GM18505 (cell line): ENCODE data around the gene AGTR1.

Source experiments
- ATAC-seq: cut with Tn5 transposase; IDR thresholded peaks from one replicate; pipeline ENCODE4 v1.9.1; 2021; ENCODE audit not compliant: unreplicated experiment
- POLR2A ChIP-seq: IDR thresholded peaks from 4 replicates; pipeline ENCODE4 v1.6.1; 2011; ENCODE audit warnings: borderline replicate concordance; ENCODE audit not compliant: insufficient read depth, insufficient read length; ENCODE audit errors: extremely low read depth

AGTR1 gene

DNA sequence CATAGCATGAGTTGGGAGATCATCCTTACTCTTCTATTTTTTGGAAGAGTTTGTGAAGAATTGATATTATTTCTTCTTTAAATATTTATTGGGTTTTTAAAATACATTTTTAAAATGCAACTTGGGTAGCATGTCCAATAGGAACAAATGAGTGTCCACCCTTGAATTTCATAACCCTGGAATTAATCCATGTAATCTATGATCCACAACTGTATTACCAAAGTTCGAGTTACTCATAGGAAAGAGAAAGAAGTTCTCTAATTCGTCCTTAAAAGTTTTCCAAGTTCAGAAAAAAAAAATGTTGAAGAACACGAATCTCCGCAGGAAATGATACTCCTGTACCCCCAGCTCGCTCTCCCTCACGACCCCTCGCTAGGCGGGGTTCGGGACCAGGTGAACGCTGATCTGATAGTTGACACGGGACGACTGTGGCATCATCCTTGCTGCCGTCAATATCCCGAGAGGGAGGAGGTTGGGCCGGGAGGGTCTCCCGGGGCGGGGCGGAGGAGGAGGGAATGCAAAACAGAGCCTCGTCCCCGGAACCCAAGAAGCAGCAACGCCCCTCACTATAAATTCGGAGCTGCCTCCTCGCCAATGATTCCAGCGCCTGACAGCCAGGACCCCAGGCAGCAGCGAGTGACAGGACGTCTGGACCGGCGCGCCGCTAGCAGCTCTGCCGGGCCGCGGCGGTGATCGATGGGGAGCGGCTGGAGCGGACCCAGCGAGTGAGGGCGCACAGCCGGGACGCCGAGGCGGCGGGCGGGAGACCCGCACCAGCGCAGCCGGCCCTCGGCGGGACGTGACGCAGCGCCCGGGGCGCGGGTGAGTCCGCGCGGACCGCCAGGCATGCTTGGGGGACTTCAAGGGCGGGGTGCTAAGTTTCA is at the start of gene AGTR1:
AGTR1 (plus strand) TSS at position 598 of the 884 bp plus-strand sequence. CDS start 43,133 bp downstream, outside the sequence.
- no peak for TF ChIP-seq POLR2A
- ATAC-seq: no peak

DNA sequence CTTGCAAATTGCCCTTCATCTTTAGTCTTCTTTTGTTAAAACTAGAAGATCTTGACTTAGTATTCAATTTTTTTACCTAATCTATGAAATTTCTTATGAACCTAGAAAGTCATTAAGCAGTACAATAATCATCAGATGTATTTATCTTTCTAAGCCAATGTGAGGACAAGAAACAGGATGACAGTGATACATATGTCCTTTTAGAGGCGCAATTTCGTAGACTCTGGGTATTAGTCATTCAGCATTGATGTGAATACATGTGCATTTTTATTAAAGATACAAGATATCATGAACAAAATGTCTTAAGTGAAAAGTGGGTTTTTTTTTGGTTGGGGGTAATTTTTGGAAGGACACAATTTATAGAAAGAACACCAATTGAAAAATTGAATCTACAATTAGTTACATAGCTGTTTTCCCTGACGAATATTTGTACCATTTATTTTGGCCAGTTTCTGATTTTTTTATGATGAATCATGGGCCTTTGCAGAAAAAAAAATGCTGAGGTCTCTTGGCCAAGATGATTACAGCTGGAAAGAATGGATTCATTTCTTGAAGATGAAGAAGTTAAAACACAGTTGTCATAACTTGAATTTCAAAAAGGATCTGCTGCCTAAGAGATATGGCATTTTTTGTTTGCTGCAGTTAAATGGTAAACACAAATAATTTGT is 48.9 kb upstream of the AGTR1 start:
- TF ChIP-seq POLR2A: no peak

DNA sequence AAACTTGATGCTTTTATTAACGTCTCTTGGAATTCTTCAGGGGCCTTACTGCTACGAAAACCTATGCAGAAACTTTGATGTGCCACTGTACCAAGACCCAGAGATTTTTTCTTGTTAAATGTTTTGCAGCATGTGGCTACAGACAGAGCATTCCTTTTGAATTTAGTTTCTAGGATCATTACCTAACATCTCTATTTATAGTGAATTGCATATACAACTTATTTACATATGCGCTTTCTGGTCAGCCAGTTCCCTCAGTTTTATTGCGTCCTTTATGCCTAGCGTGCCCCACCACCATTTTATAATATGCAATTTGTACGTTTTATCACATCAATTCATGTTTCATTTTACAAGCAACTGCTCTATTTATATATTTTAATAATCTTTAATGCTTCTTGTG is 46.2 kb upstream of the AGTR1 start:
- TF ChIP-seq POLR2A: no peak
- no peak for ATAC-seq

More for the DNA sequence above, 48.9 kb upstream of the AGTR1 start:
- ATAC-seq: no peak

DNA sequence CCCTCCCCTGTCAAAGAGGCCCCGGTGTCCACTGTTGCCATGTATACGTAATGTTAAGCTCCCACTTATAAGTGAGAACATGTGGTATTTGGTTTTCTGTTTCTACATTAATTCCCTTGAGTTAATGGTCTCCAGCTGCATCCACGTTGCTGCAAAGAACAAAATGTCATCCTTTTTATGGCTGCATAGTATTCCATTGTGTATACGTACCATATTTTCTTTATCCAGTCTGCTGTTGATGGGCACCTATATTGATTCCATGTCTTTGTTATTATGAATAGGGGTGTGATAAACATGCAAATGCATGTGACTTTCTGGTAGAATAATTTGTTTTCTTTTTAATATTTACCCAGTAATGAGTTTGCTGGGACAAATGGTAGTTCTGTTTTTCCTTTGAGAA is 43.3 kb upstream of the AGTR1 start:
- ATAC-seq: no peak
- no peak for TF ChIP-seq POLR2A

DNA sequence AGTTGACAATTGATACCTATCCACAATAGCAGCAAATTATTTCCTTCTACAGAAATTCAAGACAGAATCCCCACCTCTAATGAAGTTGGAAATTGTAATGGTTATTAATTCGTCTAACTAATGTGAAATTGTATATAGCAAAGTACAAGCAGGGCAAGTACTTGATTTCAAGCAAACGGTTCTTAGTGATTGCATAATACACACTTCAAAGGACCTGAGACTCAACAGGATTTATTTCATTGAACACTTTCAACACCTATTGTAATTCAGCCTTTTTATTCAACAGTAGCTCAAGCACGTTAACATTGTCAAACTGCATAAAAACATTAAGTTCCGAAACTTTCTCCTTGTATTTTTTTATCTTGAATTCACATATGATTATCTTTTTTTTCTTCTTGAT is 40.2 kb upstream of the AGTR1 start:
- TF ChIP-seq POLR2A: no peak
- ATAC-seq: no peak

DNA sequence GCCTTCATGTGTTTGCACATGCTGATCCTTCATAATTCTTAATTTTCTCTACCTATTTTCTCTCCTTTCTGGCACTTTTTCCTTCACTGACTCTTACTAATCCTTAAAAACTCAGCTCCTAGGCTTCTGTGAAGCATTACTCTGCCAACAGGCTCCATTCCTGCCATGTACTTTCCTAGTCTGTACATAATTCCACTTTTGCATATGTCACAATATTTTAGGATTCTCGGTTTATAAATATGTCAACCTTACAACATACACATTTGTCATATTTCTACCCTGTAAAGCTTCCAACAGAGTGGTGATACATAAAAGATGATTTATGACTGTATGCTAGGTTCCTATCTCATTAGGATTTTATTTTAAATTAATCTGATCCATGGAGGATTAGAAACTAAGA is 38.2 kb upstream of the AGTR1 start:
- no peak for ATAC-seq
- TF ChIP-seq POLR2A: no peak

DNA sequence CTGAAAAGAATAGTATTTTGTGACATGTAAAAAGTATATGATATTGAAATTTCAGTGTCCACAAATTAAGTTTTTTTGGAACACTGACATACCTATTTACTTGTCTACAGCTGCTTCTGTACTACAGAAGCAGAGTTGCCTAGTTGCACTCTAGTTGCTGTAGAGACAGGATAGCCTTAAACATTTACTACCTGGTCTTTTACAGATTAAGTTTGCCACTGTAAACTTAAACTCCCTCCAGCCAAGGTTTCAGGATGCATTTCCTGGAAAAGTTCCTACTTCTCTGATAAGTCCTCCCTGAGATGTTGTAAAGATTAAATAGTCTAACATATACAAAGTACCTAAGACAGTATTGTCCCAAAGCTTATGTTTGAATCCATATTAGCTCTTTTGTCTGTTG is 17.4 kb upstream of the AGTR1 start:
- no peak for ATAC-seq
- no peak for TF ChIP-seq POLR2A

DNA sequence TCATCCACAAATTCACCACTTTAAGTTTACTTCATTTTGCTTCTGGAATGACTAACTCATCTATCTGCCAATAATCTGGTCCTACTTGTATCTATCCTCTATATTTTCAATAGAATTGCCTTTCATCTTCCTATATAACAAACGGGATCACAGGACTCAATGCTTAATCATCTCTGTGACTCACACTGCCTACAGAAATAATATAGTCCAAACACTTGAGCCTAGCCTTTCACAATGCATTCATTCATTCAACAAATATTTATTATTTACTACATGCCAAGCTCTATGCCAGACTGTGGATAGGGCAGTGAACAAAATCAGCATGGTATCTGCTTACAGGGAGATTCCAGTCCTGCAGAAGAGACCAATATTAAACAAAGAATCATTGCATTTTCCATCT is 16.6 kb upstream of the AGTR1 start:
- TF ChIP-seq POLR2A: no peak
- ATAC-seq: no peak

DNA sequence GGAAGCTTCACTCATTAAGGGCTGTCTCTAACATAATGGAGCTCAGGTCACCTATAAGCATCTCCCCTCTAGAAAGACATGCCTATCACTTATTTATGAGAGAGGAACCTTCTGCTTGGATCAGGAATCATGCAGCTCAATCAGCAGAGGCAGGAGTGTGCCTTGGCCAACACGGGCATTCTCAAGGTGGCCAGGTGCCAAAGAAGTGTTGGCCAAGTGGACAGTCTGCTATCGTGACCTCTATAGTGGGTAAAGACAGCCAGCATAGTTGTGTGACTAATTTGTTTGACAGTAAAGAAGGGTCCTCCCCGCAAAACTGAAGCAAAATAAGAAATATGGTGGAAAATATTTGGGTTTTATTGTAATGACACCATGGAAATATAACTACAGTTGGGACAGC is 14.7 kb upstream of the AGTR1 start:
- no peak for ATAC-seq
- TF ChIP-seq POLR2A: no peak

DNA sequence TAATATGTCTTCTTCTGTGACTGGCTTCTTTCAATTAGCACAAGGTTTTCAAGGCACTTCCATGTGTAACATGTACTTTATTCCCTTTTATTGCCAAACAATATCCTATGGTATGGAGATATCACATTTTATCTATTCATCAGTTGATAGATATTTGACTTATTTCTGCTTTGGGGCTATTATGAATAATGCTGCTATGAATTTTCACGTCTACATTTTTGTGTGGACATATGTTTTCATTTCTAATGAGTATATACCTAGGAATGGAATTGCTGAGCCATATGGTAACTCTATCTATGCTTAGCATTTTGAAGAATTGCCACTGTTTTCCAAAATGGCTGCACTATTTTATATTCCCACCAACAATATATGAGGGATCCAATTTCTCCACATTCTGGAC is 3.6 kb upstream of the AGTR1 start:
- TF ChIP-seq POLR2A: no peak
- ATAC-seq: no peak

DNA sequence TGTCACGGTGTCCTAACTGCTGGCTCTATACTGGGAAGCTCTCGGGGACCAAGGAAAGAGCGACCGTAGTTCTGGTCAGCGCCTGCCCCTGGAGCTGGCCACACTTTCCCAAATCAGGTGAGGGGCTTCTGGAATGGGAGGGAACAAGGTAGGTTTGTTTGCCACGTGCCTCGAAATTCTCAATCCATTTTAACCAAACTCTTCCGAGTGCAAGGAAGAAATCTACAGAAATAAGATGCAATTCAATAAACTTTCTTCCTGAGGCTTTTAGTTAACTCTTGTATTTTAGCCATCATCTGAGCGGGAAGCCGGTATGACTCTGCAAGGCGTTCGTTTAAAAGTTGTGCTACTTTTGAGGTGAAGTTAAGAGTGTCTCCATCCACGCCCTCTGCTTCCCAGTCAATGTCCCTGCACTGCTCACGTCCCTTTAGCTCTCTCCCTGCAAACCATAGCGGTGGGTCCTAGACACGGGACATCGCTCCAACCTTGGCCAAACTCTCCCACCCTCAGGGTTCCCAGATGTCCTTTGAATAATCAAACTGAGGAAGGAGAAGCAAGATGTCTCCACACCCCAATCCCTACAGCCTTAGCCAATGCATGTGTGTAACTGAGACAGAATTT is 597 bp downstream of the AGTR1 start:
- TF ChIP-seq POLR2A: no peak
- no peak for ATAC-seq

DNA sequence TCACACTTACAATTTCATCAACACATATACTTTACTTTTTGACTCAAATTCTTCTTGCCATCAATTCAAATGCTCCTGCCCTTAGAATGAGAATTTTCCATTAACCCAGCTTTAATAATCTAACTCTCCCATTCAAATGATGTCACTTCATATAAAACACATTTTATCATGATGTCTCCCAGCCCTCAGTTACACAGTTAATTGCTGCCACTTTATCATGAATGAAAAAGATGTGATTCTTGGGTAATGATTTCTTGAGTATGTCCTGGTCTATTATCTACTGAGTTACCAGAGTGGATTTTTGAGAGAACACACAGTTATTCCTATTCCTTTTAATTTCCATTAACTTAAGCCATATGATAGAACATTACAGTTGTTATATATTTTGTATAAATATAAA is 7.6 kb downstream of the AGTR1 start:
- TF ChIP-seq POLR2A: no peak
- ATAC-seq: no peak

DNA sequence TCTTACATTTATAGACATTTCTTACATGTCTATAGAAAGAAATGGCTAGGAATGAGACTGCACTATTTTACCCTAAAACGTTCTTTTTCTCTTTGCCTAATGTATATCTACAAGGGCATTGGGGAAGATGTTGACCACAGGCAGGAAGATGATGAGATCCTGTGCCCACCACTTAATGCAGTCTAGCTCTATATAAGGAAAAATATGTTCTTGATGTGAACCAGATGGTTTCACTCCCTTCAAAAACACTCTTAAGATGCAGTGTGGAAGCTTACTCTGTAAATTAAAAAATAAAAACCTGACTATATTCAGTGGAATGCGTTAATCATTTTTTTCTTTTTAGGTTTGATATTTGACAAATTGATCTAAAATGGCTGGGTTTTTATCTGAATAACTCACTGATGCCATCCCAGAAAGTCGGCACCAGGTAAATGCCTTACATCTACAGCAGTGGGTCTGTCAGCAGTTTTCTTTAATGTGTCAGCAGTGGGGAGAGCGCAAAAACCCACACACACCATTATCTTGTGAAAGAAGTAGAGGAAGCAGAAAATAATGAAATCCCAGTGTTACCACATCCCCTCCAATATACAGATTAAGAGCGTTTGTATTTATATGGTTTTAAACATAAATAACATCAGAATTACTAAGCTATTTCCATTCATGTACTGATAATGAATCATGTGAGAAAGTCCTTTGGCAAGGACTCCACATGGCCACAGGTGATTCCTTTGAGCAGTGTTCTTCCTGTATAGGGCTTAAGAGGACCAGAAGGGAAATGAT is 10.1 kb downstream of the AGTR1 start:
- TF ChIP-seq POLR2A: no peak
- ATAC-seq: no peak
